ENCODE measurements around the gene TMEM88. TPM values are rescaled to one million over a fixed set of nuclear protein-coding genes. Genes with fewer than 3 reads are reported as not detected.

The TMEM88 gene
- total and polyA plus RNA-seq, 2 of the 13 experiments (the other 11 are each of a cell fraction or from before 2014, with no cell fraction given), result 0.31 to 0.66 TPM

- Histone ChIP-seq H4K20me1 (ENCODE audit: insufficient read depth, low read length) (no peaks in the 10 kb centered on the region), H3K4me1 (ENCODE audit: insufficient read depth, low read length) (peaks cover 68% of the 10 kb centered on the region), H3K36me3 (replicated peaks in 1 of 2; ENCODE audit: control insufficient read depth in 1 of 2, insufficient read depth in 2 of 2, low read length in 2 of 2) (no peaks in the 10 kb centered on the region), H3K4me2 (ENCODE audit: low read depth, low read length) (peak overlapping the region; percentile 98), H3K4me3 (replicated peaks in 1 of 3; ENCODE audit: insufficient read depth in 1 of 3, low read depth in 2 of 3, low read length in 3 of 3) (peak overlapping the region; percentile 70 to 83 (median 83); a peak in 5 of 6 replicates), H3K27ac (ENCODE audit: extremely low read length, insufficient read depth, low read length) (peak overlapping the region; percentile 94), H3K27me3 (ENCODE audit: control insufficient read depth in 1 of 2, insufficient read depth in 2 of 2, low read length in 2 of 2) (no peaks in the 10 kb centered on the region; a peak in 1 of 5 replicates), H3K79me2 (ENCODE audit: insufficient read depth, low read length) (peaks cover 8% of the 10 kb centered on the region), H3K9me3 (ENCODE audit: low read length) (no peaks in the 10 kb centered on the region), H3K9ac (ENCODE audit: insufficient read depth, low read depth, low read length) (peak overlapping the region; percentile 80), H2AFZ (ENCODE audit: low read length) (no peak overlapping the region)
- BruUV-seq (replicated peaks), result no TSS peak
- ChIA-PET POLR2A (interaction anchor here (1.2 kb wide), 1 partner anchor 813 kb away, joined by 3 read pairs; no protein-coding TSS in a partner anchor), CTCF (ENCODE audit: low intra/inter-chr PET ratio, low total read pairs) (interaction anchor here (2.0 to 3.3 kb wide), 2 partner anchors 36 to 38 kb away, joined by 9 read pairs; no protein-coding TSS in a partner anchor)
- FAIRE-seq (no peak), DNase-seq (ENCODE audit: low spot score) (no peak), ATAC-seq (no peak)
- intact Hi-C loops (cut with micrococcal nuclease; ENCODE audit: unreplicated experiment) (no loop called here), in situ Hi-C loops (cut with HindIII; ENCODE audit: extremely low pct_ligation_motif_present, low pct_unique_long_range_greater_than_20kb) (loop anchor here (5.0 kb wide), 1 partner anchor 38 kb away; no protein-coding TSS in a partner anchor)
- 79% methylated on average over 5 of the region's 8 CpGs for WGBS (ENCODE audit: low lambda C conversion rate)
- TF ChIP-seq ZNF264 (CRISPR knock-in tag; IDR thresholded peaks at IDR 0.05) (no peak), YEATS4 (CRISPR knock-in tag; IDR thresholded peaks at IDR 0.05; ENCODE audit: borderline replicate concordance) (no peak), ZBTB38 (CRISPR knock-in tag; IDR thresholded peaks at IDR 0.05) (no peak), ZNF878 (CRISPR knock-in tag; IDR thresholded peaks at IDR 0.05) (no peak), FOSL2 (CRISPR knock-in tag; IDR thresholded peaks at IDR 0.05) (no peak), ZNF260 (CRISPR knock-in tag; IDR thresholded peaks at IDR 0.05; ENCODE audit: borderline replicate concordance, low read depth) (no peak), ZNF788 (CRISPR knock-in tag; IDR thresholded peaks at IDR 0.05; ENCODE audit: borderline replicate concordance) (no peak), ZNF280B (CRISPR knock-in tag; IDR thresholded peaks at IDR 0.05; ENCODE audit: borderline replicate concordance) (no peak), ZNF570 (CRISPR knock-in tag; IDR thresholded peaks at IDR 0.05; ENCODE audit: borderline replicate concordance) (no peak), MNT (IDR thresholded peaks at IDR 0.05) (no peak), CHD4 (IDR thresholded peaks at IDR 0.05; ENCODE audit: borderline replicate concordance, low read length) (no peak), BATF2 (CRISPR knock-in tag; IDR thresholded peaks at IDR 0.05) (no peak), ZBTB44 (CRISPR knock-in tag; IDR thresholded peaks at IDR 0.05) (no peak), FIP1L1 (IDR thresholded peaks at IDR 0.05; ENCODE audit: borderline replicate concordance, insufficient read depth, low read depth, low read length) (no peak), ZNF275 (CRISPR knock-in tag; IDR thresholded peaks at IDR 0.05; ENCODE audit: borderline replicate concordance) (no peak), DRAP1 (CRISPR knock-in tag; IDR thresholded peaks at IDR 0.05) (no peak), ZC3H13 (CRISPR knock-in tag; IDR thresholded peaks at IDR 0.05) (no peak)
These were observed 4.2 kb downstream of the TMEM88 start for GRCh38 chr17:7859028-7859427.

Data from HepG2 (cell line).